ENCODE results near the gene SHMT2.

SHMT2 gene

GRCh38 chr12:57229634-57230380 is at the start of gene SHMT2:
Gene SHMT2 (plus strand): TSS chr12:57229711. CDS start chr12:57229779, 68 bp downstream.
- DNase-seq (ENCODE audit: low read depth): peak; percentile 97

DNA sequence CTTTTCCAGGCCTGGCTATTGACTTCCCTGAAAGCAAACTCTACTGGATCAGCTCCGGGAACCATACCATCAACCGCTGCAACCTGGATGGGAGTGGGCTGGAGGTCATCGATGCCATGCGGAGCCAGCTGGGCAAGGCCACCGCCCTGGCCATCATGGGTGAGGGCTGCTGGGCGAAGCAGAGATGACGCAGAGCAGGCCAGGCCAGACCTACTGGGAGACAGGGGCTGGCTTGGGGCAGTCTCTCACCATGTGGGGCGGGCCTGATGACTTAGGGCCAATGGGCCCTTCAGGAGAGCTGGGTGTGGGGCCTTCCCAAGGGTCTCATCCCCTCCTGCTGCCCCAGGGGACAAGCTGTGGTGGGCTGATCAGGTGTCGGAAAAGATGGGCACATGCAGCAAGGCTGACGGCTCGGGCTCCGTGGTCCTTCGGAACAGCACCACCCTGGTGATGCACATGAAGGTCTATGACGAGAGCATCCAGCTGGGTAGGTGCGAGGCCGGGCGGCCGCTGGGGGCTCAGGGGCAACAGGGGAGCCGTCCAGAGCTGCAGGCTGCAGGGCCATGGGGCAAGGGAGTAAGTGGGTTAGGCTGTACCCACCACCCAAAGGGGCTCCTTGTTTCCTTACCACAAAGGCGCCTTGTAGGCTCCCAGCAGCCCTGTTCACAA is 49.1 kb upstream of the SHMT2 start:
- no peak for DNase-seq (ENCODE audit: low read depth)

DNA sequence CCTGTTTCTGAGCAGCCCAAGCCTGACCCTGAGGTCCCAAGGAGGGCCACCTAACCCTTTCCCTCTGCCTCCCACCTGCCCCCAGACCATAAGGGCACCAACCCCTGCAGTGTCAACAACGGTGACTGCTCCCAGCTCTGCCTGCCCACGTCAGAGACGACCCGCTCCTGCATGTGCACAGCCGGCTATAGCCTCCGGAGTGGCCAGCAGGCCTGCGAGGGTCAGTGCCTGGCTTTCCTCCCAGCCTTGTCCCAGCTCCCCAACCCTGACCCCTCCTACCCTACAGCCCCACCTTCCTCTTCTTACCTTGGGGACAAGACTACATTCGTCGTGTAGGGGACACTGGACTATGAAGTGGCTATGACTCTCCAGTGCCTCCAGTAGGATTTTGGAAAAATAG is 48.4 kb upstream of the SHMT2 start:
- DNase-seq (ENCODE audit: low read depth): no peak

- no peak for DNase-seq (ENCODE audit: low read depth)
These were observed 47.9 kb upstream of the SHMT2 start for GRCh38 chr12:57181561-57182155.

GRCh38 chr12:57182918-57183575 is 46.5 kb upstream of the SHMT2 start:
- peak; percentile 43 for DNase-seq (ENCODE audit: low read depth)

DNA sequence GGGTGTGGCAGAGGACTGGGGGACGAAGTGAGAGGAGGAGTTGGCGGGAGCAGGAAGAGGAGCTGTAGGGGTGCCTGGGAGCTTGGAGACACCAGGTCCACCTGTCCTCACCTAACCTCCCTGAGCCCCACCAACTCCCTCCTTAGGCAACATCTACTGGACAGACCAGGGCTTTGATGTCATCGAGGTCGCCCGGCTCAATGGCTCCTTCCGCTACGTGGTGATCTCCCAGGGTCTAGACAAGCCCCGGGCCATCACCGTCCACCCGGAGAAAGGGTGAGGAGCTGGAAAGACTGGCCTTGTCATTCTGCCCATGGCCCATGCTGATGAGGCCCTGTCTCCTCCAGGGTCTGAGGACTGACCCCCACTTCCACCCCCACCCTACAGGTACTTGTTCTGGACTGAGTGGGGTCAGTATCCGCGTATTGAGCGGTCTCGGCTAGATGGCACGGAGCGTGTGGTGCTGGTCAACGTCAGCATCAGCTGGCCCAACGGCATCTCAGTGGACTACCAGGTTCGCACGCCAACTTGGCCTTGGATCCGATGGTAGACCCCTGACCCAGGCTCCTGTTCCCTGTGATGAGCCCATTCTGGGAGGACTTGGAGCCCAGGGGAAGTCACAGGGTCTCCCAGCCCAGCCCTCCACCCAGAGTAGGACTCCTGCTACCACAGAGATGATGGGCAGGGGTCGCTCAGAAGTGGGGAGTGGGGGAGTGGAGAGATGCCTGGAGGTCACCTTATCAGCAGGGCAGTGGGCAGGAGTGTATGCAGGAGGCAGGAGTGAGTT is 45.4 kb upstream of the SHMT2 start:
- no peak for DNase-seq (ENCODE audit: low read depth)

GRCh38 chr12:57185403-57185802 is 44.1 kb upstream of the SHMT2 start:
- no peak for DNase-seq (ENCODE audit: low read depth)

- no peak for DNase-seq (ENCODE audit: low read depth)
These were observed 43.5 kb upstream of the SHMT2 start for GRCh38 chr12:57185906-57186508.

DNA sequence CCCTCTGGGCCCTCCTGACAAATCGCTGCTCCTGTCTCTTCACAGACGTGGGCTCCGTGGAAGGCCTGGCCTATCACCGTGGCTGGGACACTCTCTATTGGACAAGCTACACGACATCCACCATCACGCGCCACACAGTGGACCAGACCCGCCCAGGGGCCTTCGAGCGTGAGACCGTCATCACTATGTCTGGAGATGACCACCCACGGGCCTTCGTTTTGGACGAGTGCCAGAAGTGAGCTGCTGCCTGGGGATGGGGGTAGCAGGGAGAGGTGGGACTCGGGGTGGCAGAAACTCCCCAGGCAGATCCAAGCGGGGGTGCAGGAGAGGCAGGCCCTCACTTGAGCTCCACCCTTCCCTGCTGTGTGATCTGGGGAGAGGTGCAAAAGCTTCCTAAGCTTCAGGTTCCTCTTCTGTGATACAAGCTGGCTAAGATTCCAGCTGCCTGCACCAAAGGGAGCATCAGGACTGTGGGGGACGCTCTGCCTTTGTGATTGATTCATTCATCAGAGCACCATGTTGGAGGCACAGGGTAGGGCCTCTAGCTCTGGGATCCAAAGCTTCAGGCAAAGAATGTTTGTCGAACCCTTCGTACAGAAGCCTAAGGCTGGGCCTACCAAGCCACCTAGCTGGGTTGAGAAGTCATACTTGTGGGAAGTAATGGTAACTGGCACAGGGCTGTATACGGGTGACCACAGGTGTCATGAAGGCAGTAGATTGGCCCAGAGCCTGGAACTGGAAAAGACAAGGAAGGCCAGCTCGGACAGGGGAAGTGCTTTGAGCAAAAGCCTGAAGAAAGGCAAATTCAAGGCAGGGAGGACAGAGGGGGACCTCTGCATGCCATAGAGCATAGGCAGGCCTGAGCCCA is 42.1 kb upstream of the SHMT2 start:
- DNase-seq (ENCODE audit: low read depth): no peak

DNA sequence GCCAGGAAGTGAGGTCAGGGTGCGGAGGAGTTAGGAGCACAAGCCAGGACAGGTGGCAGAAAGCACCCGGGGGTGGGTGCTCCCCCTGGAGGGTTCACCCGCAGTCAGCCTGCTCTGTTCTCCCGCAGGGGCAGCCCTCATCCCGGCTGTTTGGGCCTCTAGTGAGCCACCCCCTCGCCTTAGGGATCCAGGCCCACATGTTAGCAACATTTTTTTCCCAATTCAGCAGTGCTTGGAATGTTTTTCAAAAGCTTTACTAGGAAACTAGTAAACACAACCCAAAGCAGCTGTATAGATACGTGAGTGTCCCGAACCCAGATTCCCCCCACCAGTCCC is 41.5 kb upstream of the SHMT2 start:
- DNase-seq (ENCODE audit: low read depth): no peak

- no peak for DNase-seq (ENCODE audit: low read depth)
These were observed 39.5 kb upstream of the SHMT2 start for GRCh38 chr12:57190037-57190436.

DNA sequence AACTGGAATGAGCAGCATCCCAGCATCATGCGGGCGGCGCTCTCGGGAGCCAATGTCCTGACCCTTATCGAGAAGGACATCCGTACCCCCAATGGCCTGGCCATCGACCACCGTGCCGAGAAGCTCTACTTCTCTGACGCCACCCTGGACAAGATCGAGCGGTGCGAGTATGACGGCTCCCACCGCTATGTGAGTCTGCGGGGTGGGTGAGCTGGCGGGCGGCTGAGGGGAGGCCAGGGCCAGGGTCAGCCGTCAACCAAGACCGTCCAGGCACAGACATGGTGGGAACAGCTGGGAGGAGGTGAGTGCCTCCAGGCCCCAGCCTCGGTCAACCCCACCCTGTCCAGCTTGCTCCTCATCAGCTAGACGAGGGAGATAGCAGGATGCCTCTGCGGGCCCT is 38.7 kb upstream of the SHMT2 start:
- DNase-seq (ENCODE audit: low read depth): no peak

DNA sequence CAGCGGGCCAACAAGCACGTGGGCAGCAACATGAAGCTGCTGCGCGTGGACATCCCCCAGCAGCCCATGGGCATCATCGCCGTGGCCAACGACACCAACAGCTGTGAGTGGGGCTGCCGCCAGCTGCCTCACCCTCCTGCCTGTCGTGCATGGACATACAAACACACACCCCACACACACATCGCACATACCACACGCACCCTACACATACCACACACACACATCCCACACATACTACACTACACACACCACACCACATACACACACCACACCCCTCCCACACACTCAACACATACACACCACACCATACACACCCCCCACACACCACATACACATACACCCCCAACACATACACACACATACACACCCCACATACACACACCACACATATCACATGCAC is 38.1 kb upstream of the SHMT2 start:
- no peak for DNase-seq (ENCODE audit: low read depth)

DNA sequence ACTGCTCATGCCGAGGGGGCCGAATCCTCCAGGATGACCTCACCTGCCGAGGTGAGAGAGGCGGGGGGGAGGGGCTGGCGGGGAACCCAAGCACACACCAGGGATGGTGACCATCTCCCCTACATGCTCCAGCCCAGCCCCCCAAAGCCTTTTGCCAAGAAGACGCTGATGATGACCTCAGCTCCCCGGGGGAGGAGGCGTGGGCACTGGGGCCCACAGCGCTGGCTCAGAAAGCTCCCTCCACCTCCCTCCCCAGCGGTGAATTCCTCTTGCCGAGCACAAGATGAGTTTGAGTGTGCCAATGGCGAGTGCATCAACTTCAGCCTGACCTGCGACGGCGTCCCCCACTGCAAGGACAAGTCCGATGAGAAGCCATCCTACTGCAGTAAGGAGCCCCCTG is 36.6 kb upstream of the SHMT2 start:
- no peak for DNase-seq (ENCODE audit: low read depth)

- no peak for DNase-seq (ENCODE audit: low read depth)
These were observed 35.7 kb upstream of the SHMT2 start for GRCh38 chr12:57193706-57194245.

- no peak for DNase-seq (ENCODE audit: low read depth)
These were observed 35.3 kb upstream of the SHMT2 start for GRCh38 chr12:57194253-57194652.

DNA sequence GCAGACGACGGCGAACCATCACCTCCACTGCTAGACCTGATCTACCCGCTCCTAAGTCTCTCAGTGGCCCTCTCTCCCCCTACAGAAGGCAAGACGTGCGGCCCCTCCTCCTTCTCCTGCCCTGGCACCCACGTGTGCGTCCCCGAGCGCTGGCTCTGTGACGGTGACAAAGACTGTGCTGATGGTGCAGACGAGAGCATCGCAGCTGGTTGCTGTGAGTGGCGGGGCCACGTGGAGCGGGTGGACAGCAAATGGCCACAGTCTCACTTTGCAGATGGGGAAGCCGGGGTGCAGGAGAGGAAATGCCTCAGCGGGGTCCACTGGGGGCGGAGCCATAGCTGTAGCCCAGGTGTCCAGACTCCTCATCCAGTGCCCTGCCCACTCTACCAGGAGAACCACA is 34.3 kb upstream of the SHMT2 start:
- no peak for DNase-seq (ENCODE audit: low read depth)

- no peak for DNase-seq (ENCODE audit: low read depth)
These were observed 33.7 kb upstream of the SHMT2 start for GRCh38 chr12:57195611-57196371.

GRCh38 chr12:57196439-57196838 is 33.1 kb upstream of the SHMT2 start:
- DNase-seq (ENCODE audit: low read depth): no peak

- DNase-seq (ENCODE audit: low read depth): no peak
These were observed 32.6 kb upstream of the SHMT2 start for GRCh38 chr12:57196956-57197355.
